HCT116 (cell line): ENCODE results near the gene SAPCD2. TPM values are rescaled to one million over a fixed set of nuclear protein-coding genes. Genes with fewer than 3 reads are reported as not detected.
A peak's percentile ranks its signal among the peaks of the same experiment; 100 is the strongest.

Source experiments
- ATAC-seq: fragments of 200-7000 bp; cut with Tn5 transposase; 2 replicates; pipeline ENCODE4 v1.9.1; 2020; ENCODE audit warnings: mild to moderate bottlenecking, moderate library complexity
- BruUV-seq: library from RNA; stranded (reverse); fragments of 400-500 nt; replicated peaks from 2 replicates; lab custom pipeline; 2021; lab: Mats Ljungman, UMichigan
- CTCF ChIA-PET: fragments of 300-600 bp; sonication (Branson Sonifier 250); formaldehyde crosslinking; loops from one replicate; lab custom pipeline; 2021; ENCODE audit warnings: antibody characterized with exemption; lab: Charles Lee
- POLR2A ChIA-PET: fragments of 300-600, 350-600 bp; sonication (Branson Sonifier 250); formaldehyde crosslinking; loops from one replicate; lab custom pipeline; 2021; ENCODE audit warnings: antibody characterized with exemption; lab: Charles Lee
- RAD21 ChIA-PET, 2 experiments: fragments of 300-600 bp; sonication (Branson Sonifier 250); formaldehyde crosslinking; loops; one replicate each; lab custom pipeline; 2023; ENCODE audit warnings: low total read pairs in 2 of 2; ENCODE audit not compliant: uncharacterized antibody in 2 of 2, unreplicated experiment in 2 of 2, low non-redundant PET in 1 of 2; lab: Charles Lee
- DNase-seq: peaks from one replicate; pipeline ENCODE4 v3.0.0-alpha.2; 2010; ENCODE audit warnings: low read depth, low spot score
- H2AFZ ChIP-seq: fragments of 200-600 bp; shearing (Covaris generic), sonication (generic); 2 replicates; pipeline ENCODE4 v1.6.1; 2017; ENCODE audit warnings: low read depth, mixed run types, mixed read lengths, antibody characterized with exemption, low read length; ENCODE audit not compliant: poor library complexity, severe bottlenecking
- H3K27ac ChIP-seq: 2 replicates; pipeline ENCODE4 v1.5.1; 2012; ENCODE audit warnings: low read depth, low read length
- H3K27me3 ChIP-seq: fragments of 200-600 bp; sonication (generic); 2 replicates; pipeline ENCODE4 v1.6.1; 2016; ENCODE audit warnings: mixed run types, low read length, mixed read lengths; ENCODE audit not compliant: insufficient read depth
- H3K36me3 ChIP-seq, 2 experiments: fragments of 200-500 bp in 1 of 2; fragments of 200-600 bp in 1 of 2; sonication (Bioruptor generic) in 1 of 2; sonication (generic) in 1 of 2; 2 replicates each; pipeline versions ENCODE4 v1.5.1 to v1.6.1; 2014 to 2016; ENCODE audit warnings: low read length in 2 of 2, inconsistent platforms in 1 of 2, mixed read lengths in 1 of 2, mixed run types in 1 of 2; ENCODE audit not compliant: insufficient read depth in 2 of 2, control insufficient read depth in 1 of 2
- H3K4me1 ChIP-seq, 2 experiments: fragments of 200-600 bp in 1 of 2; sonication (generic) in 1 of 2; 2 replicates each; pipeline versions ENCODE4 v1.5.1 to v1.6.1; 2012 to 2017; ENCODE audit warnings: low read length in 2 of 2, inconsistent platforms in 1 of 2, mild to moderate bottlenecking in 1 of 2, mixed read lengths in 1 of 2, mixed run types in 1 of 2, moderate library complexity in 1 of 2; ENCODE audit not compliant: insufficient read depth in 2 of 2, control insufficient read depth in 1 of 2
- H3K4me2 ChIP-seq: fragments of 200-600 bp; sonication (generic); 2 replicates; pipeline ENCODE4 v1.6.1; 2017; ENCODE audit warnings: mixed run types, low read length, mixed read lengths
- H3K4me3 ChIP-seq, 2 experiments: fragments of 200-600 bp in 1 of 2; sonication (generic) in 1 of 2; replicated peaks in 1 of 2; 2 replicates each; pipeline ENCODE4 v1.5.1; 2011 to 2016; ENCODE audit warnings: low read length in 2 of 2, control low read depth in 1 of 2, low read depth in 1 of 2, mild to moderate bottlenecking in 1 of 2, mixed read lengths in 1 of 2, mixed run types in 1 of 2
- H3K79me2 ChIP-seq: fragments of 200-600 bp; sonication (generic); 2 replicates; pipeline ENCODE4 v1.6.1; 2017; ENCODE audit warnings: mild to moderate bottlenecking, mixed run types, low read length, moderate library complexity, mixed read lengths; ENCODE audit not compliant: insufficient read depth
- H3K9ac ChIP-seq: fragments of 200-600 bp; sonication (generic); 2 replicates; pipeline ENCODE4 v1.6.1; 2016; ENCODE audit warnings: low read length, mixed read lengths
- H3K9me2 ChIP-seq: fragments of 200-600 bp; sonication (generic), shearing (Covaris generic); 2 replicates; pipeline ENCODE4 v1.6.1; 2017; ENCODE audit warnings: mixed run types, mild to moderate bottlenecking, moderate library complexity; ENCODE audit not compliant: insufficient read depth
- H3K9me3 ChIP-seq, 2 experiments: fragments of 200-500 bp in 1 of 2; fragments of 200-600 bp in 1 of 2; sonication (Bioruptor generic) in 1 of 2; sonication (generic) in 1 of 2; 2 replicates each; pipeline ENCODE4 v1.6.1; 2014 to 2017; ENCODE audit warnings: low read length in 2 of 2, mixed read lengths in 2 of 2, inconsistent platforms in 1 of 2, low read depth in 1 of 2, mild to moderate bottlenecking in 1 of 2, mixed run types in 1 of 2, moderate library complexity in 1 of 2; ENCODE audit not compliant: control insufficient read depth in 1 of 2, insufficient read depth in 1 of 2
- H4K20me1 ChIP-seq: fragments of 200-600 bp; sonication (generic), shearing (Covaris generic); 2 replicates; pipeline ENCODE4 v1.6.1; 2017; ENCODE audit warnings: mixed run types, mild to moderate bottlenecking, moderate library complexity; ENCODE audit not compliant: insufficient read depth
- CBX3 ChIP-seq: IDR thresholded peaks from 2 replicates; pipeline ENCODE4 v1.6.1; 2012; ENCODE audit warnings: low read depth
- FOSL1 ChIP-seq: IDR thresholded peaks from 2 replicates; pipeline ENCODE4 v1.6.1; 2012; ENCODE audit warnings: low read depth
- JUND ChIP-seq: IDR thresholded peaks from 2 replicates; pipeline ENCODE4 v1.6.1; 2012
- MAX ChIP-seq: IDR thresholded peaks from 2 replicates; pipeline ENCODE4 v1.6.1; 2012
- RAD21 ChIP-seq: IDR thresholded peaks from 2 replicates; pipeline ENCODE4 v1.6.1; 2012; ENCODE audit warnings: low read depth, mild to moderate bottlenecking
- SP1 ChIP-seq: IDR thresholded peaks from 2 replicates; pipeline ENCODE4 v1.6.1; 2012; ENCODE audit warnings: low read depth
- SRF ChIP-seq: IDR thresholded peaks from 2 replicates; pipeline ENCODE4 v1.6.1; 2012; ENCODE audit warnings: low read depth
- ZBTB33 ChIP-seq: IDR thresholded peaks from 2 replicates; pipeline ENCODE4 v1.6.1; 2011; ENCODE audit warnings: mild to moderate bottlenecking, low read length, moderate library complexity; ENCODE audit not compliant: insufficient replicate concordance; ENCODE audit errors: extremely low read depth
- ZNF274 ChIP-seq: fragments of 200-500 bp; sonication (Bioruptor generic); IDR thresholded peaks from 2 replicates; pipeline ENCODE4 v1.6.1; 2014; ENCODE audit warnings: mild to moderate bottlenecking, low read depth, low read length, inconsistent platforms
- intact Hi-C: fragments of 100-400 bp; cut with micrococcal nuclease; formaldehyde crosslinking; loops from 2 replicates; pipeline ENCODE4 v1.10.0; 2022
- total RNA-seq: library from RNA; stranded (reverse); gene quantifications from one replicate; pipeline ENCODE4 v1.2.1, GENCODE V29; 2021; ENCODE audit not compliant: unreplicated experiment

Gene SAPCD2
- total RNA-seq, 1 experiment from 2014 or later = 71.7 TPM

- H3K27ac ChIP-seq = no peak overlapping the region
- ATAC-seq (peak; percentile 69), DNase-seq (no peak)
- ChIA-PET POLR2A (no interaction called here), CTCF (no interaction called here), RAD21 (no interaction called here)
- 0 out of 2 replicates have a peak, but pooled peaks cover 3% of the 10 kb centered on the region for H3K79me2 ChIP-seq
- no TSS peak for BruUV-seq
- no peak overlapping the region for H3K9ac ChIP-seq
- no peaks in the 10 kb centered on the region for H3K9me3 ChIP-seq
- H3K27me3 ChIP-seq = no peaks in the 10 kb centered on the region
- no peak overlapping the region for H3K4me2 ChIP-seq
- H2AFZ ChIP-seq = no peak overlapping the region
- peaks cover 7 to 23% of the 10 kb centered on the region in 2 experiments; a peak in 3 of 4 replicates for H3K36me3 ChIP-seq
- no peak for TF ChIP-seq JUND
- no peak for TF ChIP-seq MAX
- TF ChIP-seq SP1 = no peak
- no peak for TF ChIP-seq ZNF274
- TF ChIP-seq RAD21 = no peak
- no peak for TF ChIP-seq FOSL1
- TF ChIP-seq SRF = no peak
- no peak for TF ChIP-seq ZBTB33
- no peak for TF ChIP-seq CBX3
- no peaks in the 10 kb centered on the region for H3K9me2 ChIP-seq
- intact Hi-C loops = no loop called here
- H3K4me3 ChIP-seq = no peak overlapping the region
- no peaks in the 10 kb centered on the region for H4K20me1 ChIP-seq
- no peaks in the 10 kb centered on the region for H3K4me1 ChIP-seq
These were observed 25.5 kb upstream of the SAPCD2 start for GRCh38 chr9:137095664-137096517.
